ENCODE measurements around the gene DUT.

DNA sequence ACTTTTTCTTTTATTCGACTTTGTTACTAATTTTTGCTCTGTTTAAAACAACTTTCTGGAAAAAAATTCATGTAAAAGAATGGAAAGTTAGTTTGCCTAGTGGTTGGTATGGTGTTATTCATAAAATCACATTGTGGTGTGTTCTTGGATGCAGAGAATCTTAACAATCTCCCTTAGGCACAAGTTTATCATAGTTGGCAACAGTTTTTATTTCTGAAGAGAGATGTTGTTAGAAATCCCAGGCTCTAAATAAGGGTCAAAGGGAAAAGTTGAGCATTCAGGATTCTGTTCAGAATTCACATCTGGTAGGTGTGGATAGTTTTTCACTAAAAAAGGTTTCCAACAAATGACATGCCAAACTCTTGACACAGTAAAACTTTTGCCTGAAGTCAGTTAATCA, 6.4 kb downstream of the DUT start:
- TF ChIP-seq, protein P1, sequence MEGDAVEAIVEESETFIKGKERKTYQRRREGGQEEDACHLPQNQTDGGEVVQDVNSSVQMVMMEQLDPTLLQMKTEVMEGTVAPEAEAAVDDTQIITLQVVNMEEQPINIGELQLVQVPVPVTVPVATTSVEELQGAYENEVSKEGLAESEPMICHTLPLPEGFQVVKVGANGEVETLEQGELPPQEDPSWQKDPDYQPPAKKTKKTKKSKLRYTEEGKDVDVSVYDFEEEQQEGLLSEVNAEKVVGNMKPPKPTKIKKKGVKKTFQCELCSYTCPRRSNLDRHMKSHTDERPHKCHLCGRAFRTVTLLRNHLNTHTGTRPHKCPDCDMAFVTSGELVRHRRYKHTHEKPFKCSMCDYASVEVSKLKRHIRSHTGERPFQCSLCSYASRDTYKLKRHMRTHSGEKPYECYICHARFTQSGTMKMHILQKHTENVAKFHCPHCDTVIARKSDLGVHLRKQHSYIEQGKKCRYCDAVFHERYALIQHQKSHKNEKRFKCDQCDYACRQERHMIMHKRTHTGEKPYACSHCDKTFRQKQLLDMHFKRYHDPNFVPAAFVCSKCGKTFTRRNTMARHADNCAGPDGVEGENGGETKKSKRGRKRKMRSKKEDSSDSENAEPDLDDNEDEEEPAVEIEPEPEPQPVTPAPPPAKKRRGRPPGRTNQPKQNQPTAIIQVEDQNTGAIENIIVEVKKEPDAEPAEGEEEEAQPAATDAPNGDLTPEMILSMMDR (IDR thresholded peaks at IDR 0.05; ENCODE audit: poor library complexity), result no peak
- no peak for TF ChIP-seq EZH2phosphoT487 (IDR thresholded peaks at IDR 0.05; ENCODE audit: low read depth, severe bottlenecking, unreplicated experiment)
- no peak for TF ChIP-seq EZH2 (IDR thresholded peaks at IDR 0.05; ENCODE audit: borderline replicate concordance)
